GM06990 (cell line): Measurements from ENCODE around the gene SLC6A11.

Experiments used
- DNase-seq: peaks from one replicate; pipeline ENCODE4 v3.0.0-alpha.2; 2011; ENCODE audit not compliant: insufficient read length; ENCODE audit errors: extremely low read depth
- H3K27me3 ChIP-seq: replicated peaks from 2 replicates; pipeline ENCODE4 v1.6.0; 2011; ENCODE audit warnings: low read length; ENCODE audit not compliant: control insufficient read depth, insufficient read depth
- H3K36me3 ChIP-seq: 2 replicates; pipeline ENCODE4 v1.5.1; 2011; ENCODE audit warnings: low read length; ENCODE audit not compliant: control insufficient read depth, insufficient read depth
- H3K4me3 ChIP-seq: replicated peaks from 2 replicates; pipeline ENCODE4 v1.5.1; 2011; ENCODE audit warnings: low read depth, mild to moderate bottlenecking, control low read depth, low read length
- TF ChIP-seq, protein P1 (sequence below): IDR thresholded peaks from 2 replicates; pipeline ENCODE4 v1.5.1; 2011; ENCODE audit warnings: low read length, control low read depth, mild to moderate bottlenecking, inconsistent platforms; ENCODE audit not compliant: insufficient read depth, poor library complexity, severe bottlenecking

Gene SLC6A11

DNA sequence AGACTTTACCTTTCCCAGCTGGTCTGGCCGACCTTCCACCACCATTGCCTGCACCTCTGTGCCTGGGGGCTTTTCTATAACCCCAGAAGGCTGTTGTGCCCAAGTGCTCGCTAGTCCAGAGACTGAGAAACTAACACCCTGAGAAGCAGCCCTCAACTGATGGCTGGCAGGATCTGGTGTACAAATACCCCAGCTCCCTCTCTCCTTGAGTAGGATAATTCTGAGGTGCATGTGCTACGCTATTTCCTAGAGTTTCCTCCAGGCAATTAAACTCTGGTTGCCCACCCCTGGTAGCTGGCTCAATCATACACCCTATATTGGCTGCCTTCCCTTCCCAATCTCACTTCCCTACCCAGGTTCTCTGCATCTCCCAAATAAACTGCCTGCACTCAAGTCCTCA is 165.0 kb downstream of the SLC6A11 start:
- DNase-seq = no peak
- TF ChIP-seq, protein P1, sequence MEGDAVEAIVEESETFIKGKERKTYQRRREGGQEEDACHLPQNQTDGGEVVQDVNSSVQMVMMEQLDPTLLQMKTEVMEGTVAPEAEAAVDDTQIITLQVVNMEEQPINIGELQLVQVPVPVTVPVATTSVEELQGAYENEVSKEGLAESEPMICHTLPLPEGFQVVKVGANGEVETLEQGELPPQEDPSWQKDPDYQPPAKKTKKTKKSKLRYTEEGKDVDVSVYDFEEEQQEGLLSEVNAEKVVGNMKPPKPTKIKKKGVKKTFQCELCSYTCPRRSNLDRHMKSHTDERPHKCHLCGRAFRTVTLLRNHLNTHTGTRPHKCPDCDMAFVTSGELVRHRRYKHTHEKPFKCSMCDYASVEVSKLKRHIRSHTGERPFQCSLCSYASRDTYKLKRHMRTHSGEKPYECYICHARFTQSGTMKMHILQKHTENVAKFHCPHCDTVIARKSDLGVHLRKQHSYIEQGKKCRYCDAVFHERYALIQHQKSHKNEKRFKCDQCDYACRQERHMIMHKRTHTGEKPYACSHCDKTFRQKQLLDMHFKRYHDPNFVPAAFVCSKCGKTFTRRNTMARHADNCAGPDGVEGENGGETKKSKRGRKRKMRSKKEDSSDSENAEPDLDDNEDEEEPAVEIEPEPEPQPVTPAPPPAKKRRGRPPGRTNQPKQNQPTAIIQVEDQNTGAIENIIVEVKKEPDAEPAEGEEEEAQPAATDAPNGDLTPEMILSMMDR = no peak
- no peak overlapping the region for H3K4me3 ChIP-seq

DNA sequence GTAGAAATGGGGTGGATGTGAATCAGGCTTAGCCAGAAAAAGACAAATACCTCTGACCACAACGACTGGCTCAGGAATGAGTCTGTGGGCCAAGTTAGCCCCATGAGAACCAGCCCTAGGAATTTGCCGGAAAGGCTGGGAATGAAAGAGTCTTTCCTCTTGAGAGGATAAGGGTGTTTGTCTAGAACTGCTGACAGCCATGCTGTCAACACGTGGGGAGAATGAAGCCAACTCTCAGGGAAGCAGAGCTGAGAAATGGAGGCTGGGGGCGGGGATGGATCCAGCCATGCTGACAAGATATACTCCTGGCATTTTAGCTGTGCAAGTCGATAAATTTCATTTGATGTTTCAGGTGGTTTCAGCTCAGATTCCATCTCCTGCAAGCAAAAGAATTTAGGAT is 165.9 kb downstream of the SLC6A11 start:
- no peak overlapping the region for H3K4me3 ChIP-seq
- no peaks in the 10 kb centered on the region for H3K36me3 ChIP-seq
- TF ChIP-seq, protein P1 = no peak
- DNase-seq = no peak
- H3K27me3 ChIP-seq = no peaks in the 10 kb centered on the region

More for the DNA sequence above, 165.0 kb downstream of the SLC6A11 start:
- H3K36me3 ChIP-seq = no peaks in the 10 kb centered on the region
- no peaks in the 10 kb centered on the region for H3K27me3 ChIP-seq

DNA sequence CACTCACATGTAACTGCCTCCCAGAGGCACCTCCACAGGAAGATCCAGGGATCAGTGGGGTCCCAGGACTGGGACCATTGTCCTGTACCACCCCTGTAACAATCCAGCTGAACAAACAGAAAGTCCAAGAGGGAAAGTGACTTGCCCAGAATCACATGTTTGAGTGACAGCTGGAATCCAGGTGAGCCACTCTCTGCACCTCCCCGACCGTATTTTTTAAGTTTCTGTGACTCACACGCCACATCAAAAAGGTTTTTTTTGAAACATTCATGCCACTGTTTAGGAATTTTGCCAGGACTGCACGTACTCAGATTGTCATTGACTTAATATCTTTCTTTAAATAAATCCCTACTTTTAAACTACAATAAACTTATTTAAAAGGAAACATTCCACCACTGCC is 166.8 kb downstream of the SLC6A11 start:
- no peak for DNase-seq
- TF ChIP-seq, protein P1 = no peak
- Histone ChIP-seq H3K36me3 (no peaks in the 10 kb centered on the region), H3K27me3 (no peaks in the 10 kb centered on the region), H3K4me3 (no peak overlapping the region)

DNA sequence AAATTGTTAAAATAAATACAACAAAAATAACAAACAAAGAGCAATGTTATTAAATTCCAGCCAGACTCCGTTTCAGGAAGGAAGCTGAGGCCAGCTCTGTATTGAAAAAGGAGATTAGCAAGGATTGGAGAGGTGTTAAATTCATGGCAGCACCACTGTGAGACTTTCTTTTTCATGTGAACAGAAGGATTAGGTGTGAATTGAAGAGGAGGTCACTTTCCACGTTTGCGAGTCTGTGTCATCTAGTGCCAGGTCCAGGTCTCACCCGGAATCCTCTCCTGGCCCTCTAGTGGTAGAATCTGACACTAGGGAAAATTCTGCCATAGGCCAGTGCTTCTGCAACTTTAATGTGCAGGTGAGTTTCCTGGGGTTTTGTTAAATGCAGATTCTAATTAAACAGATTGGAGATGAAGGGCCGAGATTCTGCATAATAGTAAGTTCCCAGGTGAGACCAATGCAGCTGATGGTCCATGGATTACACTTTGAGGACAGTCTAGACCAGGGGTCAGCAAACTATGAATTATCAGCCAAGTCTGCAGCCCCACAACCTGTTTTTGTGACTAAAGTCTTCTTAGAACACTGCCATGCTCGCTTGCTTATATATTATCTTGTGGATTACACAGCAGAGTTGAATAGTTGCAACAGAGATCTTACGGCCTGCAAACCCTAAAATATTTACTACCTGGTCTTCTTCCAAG is 167.3 kb downstream of the SLC6A11 start:
- Histone ChIP-seq H3K4me3 (no peak overlapping the region), H3K36me3 (no peaks in the 10 kb centered on the region), H3K27me3 (no peaks in the 10 kb centered on the region)
- DNase-seq = no peak
- TF ChIP-seq, protein P1 = peak; percentile 85

DNA sequence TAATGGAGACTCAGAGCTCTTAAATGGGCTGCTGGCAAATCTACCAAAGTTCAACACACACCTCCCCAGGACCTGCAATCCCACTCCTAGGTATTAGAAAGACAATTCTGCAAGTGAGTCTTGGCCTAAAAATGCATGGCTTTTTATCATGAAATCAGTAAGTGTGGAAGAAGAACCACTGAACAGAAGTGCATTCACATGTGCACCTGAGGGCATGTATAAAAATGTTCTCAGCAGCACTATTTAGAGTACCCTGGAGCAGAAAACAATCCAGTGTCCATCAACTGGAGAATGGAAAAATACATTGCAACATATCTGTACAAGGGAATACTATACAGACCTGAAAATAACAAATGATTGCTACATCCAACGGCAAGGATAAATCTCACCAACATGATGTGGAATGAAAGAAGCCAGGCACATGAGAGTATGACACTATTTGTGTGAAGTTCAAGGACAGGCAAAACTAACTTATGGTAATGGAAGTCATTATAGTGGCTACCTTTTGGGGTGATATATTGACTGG is 168.4 kb downstream of the SLC6A11 start:
- TF ChIP-seq, protein P1 = no peak
- Histone ChIP-seq H3K36me3 (no peaks in the 10 kb centered on the region), H3K27me3 (no peaks in the 10 kb centered on the region), H3K4me3 (no peak overlapping the region)
- DNase-seq = no peak

DNA sequence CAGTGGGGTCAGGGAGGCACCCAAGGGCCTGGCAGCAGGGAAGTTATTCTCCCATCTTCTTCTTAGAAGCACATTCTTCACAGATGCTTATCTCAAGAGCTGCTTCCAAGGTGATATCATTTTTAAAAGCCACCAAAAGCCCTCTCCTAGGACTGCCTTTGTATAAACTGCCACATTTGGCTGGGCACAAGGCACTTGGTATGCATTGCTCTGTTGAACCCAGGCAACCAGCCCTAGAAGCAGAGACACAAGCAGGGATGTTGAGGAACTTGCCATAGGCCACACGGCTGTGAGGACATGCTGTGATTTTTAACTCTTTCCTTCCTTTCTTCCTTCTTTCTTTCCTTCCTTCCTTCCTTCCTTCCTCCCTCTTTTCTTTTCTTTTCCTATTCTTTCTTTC is 169.2 kb downstream of the SLC6A11 start:
- H3K36me3 ChIP-seq = no peaks in the 10 kb centered on the region
- no peak overlapping the region for H3K4me3 ChIP-seq
- TF ChIP-seq, protein P1 = no peak
- no peak for DNase-seq
- H3K27me3 ChIP-seq = no peaks in the 10 kb centered on the region
